NK-92 (cell line): ENCODE data around the gene WWOX.

Experiments
- DNase-seq: peaks from one replicate; lab custom pipeline; 2025; ENCODE audit not compliant: unreplicated experiment; lab: John Stamatoyannopoulos, UW

WWOX gene

GRCh38 chr16:78745108-78746019 lies 645.9 kb downstream of the WWOX start:
- no peak for DNase-seq

- DNase-seq: no peak
Measured at GRCh38 chr16:78746718-78747117, 647.3 kb downstream of the WWOX start.

DNA sequence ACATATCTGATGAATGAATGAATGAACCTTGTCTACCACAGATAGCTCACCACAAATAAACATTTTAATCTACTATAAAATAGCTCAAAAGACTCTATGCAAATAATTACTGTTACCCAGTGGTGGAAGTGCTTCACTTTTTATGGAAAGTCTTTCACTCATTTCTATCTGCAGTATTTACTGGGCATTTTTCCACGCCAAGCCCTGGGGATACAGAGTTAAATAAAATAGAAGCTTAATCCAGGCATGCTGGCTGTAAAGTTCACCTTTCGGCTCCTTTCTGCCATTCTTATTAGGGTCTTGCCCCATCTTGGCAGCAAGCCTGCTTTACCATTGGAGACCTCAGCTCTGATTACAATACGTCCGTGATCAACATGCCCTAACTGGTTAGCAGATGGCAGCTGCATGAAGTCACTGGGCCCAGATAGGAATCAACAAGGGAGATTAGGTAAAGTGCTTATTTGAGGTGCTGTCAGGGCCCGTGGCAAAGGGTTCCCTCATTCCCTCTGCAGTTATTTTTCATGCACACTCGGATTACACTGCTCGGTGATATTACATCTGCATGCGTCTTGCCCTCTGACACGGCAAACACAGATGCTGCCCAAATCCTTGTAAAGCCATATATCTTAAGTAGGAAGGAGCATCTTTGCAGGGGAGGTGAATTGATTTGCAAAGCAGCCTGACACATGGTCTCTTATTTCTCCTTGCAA lies 648.9 kb downstream of the WWOX start:
- no peak for DNase-seq

DNA sequence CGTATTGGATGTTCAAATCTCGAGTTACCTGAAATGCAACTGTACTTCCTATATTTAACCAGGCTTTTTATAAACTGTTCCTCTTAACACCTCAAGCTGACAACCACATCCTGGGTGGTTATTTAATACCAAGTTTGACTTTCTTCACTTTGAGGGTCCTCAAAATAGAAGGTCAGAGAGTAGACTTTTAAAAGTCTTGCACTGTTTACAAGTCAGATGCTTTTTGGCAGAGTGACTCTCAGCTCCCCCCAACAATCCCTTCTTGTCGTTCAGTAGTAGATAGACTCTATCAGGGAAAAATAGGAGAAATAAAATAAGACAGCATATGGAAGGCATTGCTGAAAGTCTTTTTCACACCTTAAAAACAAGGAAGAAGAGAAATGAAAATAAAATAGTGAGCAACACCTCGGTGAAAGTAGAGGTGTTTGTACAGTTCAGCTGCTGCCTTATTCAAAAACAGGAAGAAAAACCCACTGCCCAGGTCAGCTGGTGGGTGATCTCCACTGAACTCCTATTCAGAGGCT lies 650.4 kb downstream of the WWOX start:
- DNase-seq: no peak

- no peak for DNase-seq
Measured at GRCh38 chr16:78750611-78751010, 651.2 kb downstream of the WWOX start.

GRCh38 chr16:78751601-78752000 lies 652.1 kb downstream of the WWOX start:
- no peak for DNase-seq

DNA sequence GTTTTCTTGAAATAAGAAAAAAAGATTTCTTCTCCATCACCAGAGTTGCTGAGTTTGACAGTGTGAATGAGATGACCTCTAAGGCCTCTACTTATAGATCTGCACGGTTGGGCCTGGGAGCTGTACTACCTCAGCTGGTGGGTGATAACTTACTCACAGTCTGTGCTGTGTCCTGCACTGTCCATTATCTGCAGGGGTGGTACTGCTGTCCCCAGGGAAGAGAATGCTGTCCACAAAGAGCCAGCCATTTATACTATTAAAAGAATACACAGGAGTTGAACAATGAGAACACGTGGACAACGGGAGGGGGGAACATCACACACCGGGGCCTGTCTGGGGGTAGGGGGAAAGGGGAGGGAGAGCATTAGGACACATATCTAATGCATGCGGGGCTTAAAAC lies 655.3 kb downstream of the WWOX start:
- DNase-seq: no peak

DNA sequence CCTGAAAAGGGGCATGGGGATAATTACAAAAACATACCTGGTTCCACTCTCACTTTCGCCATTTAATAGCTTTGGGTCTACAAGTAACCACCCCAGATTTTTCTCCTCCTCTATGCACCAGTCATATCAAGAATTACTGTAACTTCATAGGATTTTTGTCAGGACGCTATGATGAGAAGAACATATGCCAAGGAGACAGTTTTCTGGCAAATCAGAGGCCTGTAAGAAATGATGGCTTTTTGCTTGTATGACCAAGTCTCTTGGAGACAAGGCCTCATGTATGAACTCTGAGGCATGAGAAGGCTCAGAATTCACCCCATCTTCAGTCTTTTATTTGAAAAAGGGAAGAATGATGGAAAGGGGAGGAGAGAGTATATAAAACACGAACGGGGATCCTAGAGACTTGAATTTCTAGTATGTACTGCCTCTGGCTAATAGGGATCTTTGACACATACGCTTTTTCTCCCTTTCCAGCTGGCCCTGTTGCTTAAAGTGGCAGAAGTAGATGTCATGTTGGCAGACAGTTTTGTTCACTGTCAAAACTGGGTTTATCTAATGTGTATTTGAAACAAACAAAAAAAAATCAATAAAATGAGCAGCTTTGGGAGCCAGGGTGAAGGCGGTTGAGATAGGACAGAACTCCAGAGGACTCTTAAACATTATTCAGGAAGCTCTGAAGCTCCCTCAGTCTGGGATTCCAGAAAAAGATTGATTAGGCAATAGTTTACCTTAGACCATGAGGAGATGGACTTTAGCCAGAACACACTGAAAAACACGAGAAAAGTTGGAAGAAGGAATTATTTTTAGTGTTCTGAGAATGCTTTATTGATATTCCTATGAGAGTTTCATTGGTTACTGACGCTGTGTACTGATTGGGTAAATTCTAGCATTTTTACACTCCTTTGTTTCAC lies 656.6 kb downstream of the WWOX start:
- DNase-seq: no peak

DNA sequence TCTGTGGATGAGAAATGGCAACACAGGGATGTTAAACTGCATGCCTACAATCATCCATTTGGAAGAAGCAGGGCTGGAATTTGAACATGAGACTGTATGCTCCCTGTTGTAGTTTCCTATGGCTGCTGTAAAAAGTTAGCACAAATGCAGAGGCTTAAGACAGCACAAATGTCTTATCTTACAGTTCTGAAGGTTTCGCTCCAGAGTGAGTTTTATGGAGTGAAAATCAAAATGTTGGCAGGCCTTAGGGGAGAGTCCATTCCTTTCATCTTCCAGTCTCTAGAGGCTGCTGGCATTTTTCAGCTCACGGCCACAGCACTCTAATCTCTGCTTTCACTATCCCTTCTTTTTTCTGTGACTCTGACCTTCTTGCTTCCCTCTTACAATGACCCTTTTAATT lies 660.1 kb downstream of the WWOX start:
- no peak for DNase-seq

DNA sequence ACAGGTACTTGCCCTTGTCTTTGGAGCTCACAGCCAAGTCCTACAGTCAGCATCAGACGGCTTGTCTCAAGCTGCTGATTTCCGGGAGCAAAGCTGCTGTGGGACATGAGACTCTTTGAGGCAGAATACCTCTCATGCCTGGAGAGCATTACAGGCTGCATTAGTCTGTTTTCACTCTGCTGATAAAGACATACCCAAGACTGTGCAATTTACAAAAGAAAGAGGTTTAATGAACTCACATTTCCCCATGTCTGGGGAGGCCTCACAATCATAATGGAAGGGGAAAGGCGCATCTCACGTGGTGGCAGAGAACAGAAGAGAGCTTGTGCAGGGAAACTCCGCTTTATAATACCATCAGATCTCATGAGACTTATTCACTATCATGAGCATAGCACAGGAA lies 661.2 kb downstream of the WWOX start:
- no peak for DNase-seq

DNA sequence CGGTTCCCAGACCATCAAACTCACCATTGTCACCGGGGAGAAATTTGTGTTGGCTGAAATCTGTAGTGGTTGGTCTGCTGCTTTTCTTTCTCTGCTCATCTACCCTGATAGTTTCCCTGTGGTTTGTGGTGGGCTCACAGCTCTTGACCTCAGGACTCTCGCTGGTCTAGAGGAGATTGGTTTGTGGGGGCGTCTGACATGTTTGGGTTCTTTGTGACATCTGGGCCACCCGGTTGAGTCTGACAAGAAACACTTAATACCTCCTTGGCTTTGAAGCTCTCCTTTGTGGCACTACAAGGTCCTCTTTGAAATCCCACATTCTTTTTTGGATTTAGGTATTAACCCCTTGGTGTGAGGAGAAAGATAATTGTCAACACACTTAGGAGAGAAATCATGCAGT lies 662.0 kb downstream of the WWOX start:
- DNase-seq: no peak

DNA sequence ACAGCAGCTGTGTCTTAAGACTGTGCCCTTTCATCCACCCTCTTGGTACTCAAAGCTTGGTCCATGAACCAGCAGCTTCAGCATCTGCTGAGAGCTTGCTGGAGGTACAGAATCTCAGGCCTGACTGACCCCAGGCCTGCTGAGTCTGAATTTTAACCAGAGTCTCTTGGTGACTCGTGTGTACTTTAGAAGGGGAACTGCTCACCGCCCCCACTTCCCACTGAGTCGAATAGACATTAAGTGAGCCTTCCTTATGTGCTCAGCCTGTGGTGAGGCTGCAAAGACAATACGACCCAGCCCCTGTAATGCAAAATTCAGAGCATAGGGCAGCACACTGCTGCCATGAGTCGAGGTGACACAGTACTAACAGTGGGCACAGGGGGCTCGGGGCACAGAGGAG lies 662.8 kb downstream of the WWOX start:
- no peak for DNase-seq

- DNase-seq: no peak
Measured at GRCh38 chr16:78763821-78764440, 664.5 kb downstream of the WWOX start.

DNA sequence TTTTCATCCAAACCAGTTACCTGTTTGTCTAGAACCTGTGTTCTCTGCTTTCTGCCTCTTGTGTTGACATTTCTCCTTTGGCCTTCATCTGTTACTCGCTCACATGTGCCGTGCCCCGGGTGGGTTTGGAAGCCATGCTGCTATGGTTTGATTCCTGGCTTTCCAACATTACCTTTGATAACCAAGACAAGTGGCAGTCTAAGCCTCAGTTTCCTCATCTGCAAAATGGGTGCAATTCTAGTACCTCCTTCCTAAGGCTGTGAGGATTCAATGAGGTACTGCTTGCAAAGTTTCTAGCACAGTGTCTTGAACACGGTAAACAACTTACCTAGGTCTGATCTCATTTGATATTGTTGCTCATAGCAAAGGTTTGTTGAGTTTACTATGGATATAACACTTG lies 665.0 kb downstream of the WWOX start:
- no peak for DNase-seq

- DNase-seq: no peak
Measured at GRCh38 chr16:78768226-78768625, 668.8 kb downstream of the WWOX start.

GRCh38 chr16:78768718-78769117 lies 669.3 kb downstream of the WWOX start:
- DNase-seq: no peak

DNA sequence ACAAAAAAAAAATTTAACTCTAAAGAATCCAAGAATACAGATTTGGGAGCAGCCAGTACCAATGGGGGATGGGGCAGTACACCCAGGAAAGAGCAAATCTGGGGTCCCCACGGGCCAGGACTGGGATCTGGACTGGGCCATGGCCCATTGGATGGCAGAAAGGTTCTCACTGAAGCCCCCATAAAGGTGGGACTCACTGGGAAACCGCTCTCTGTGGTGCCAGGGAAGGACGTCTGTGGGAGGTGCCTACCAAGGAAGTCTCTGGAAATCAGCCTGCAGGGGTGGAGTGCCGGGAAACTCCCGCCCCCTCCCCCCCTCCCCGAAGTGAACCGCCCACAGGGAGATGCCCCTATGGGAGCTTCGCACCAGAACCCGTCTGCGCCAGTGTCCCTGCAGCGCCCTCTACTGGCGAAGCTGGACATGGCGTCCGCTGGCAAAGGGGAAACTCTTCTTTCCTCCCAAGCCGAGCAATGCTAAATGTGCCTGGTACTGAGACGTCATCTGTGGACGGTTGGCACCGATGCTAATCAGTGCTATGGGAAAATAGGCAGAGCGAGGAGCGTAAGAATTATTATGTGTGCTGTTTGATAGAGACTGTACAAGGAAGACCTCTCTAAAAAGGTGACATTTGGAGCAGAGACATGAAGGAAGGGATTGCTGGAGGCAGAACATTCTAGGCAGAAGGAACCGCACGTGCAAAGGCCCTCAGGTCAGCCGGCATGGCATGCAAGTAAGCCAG lies 671.1 kb downstream of the WWOX start:
- DNase-seq: no peak

- DNase-seq: no peak
Measured at GRCh38 chr16:78773291-78773702, 673.8 kb downstream of the WWOX start.

- DNase-seq: no peak
Measured at GRCh38 chr16:78773706-78774105, 674.3 kb downstream of the WWOX start.

DNA sequence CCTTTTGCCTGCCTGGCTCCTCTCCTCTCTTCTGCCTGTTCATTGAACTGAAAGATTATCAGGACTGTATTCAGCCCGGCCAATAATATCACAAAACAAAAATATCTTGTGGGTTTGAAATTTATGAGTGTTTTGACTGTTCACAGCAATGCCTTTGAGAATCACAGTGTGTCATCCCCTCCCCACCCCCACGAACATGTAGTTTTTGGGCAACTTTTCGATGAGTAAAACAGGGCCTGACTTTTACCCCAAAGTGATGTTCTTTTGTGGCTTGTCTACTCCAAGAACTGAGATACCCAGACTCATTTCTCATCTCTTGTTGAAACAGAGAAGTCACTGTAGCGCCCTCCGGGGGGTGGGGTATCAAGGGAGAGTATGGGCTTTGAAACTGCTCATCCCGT lies 675.7 kb downstream of the WWOX start:
- DNase-seq: no peak
